H1 (cell line): Measurements from ENCODE around the gene MUC2. TPM values are rescaled to one million over a fixed set of nuclear protein-coding genes. Genes with fewer than 3 reads are reported as not detected.

Experiments used
- CREB1 ChIP-seq: IDR thresholded peaks from 2 replicates; pipeline ENCODE4 v1.6.1; 2012; ENCODE audit warnings: inconsistent platforms
- EZH2 ChIP-seq: fragments of 200-600 bp; sonication (generic); IDR thresholded peaks from 2 replicates; pipeline ENCODE4 v1.7.1; 2012; ENCODE audit warnings: low read depth, mild to moderate bottlenecking, moderate library complexity, low read length, inconsistent platforms; ENCODE audit not compliant: severe bottlenecking
- polyA plus RNA-seq, 7 experiments: library from polyadenylated mRNA; depleted of rRNA in 3 of 7; stranded (reverse) in 5 of 7; unstranded in 2 of 7; fragments of >200 nt in 5 of 7; fragments of 200-250 nt in 2 of 7; gene quantifications; 1 replicate in 5 of 7; 2 replicates in 1 of 7; 4 replicates in 1 of 7; pipeline versions ENCODE4 v1.2.1 to v1.2.3, GENCODE V29; 2011 to 2013; ENCODE audit warnings: missing spikeins in 2 of 7, mixed read lengths in 2 of 7
- total RNA-seq: library from RNA; stranded (reverse); fragmentation: NEBNext Ultra II Directional; extraction: Animal tissue kit (Norgen Biotek cat#: 25700); gene quantifications from 2 replicates; pipeline ENCODE4 v1.2.1, GENCODE V29; 2021

Gene MUC2
- total and polyA plus RNA-seq, 2 of the 8 experiments (the other 6 are each of a cell fraction or from before 2014, with no cell fraction given), result not detected

- TF ChIP-seq EZH2 (no peak), CREB1 (no peak)
These were observed 10.1 kb downstream of the MUC2 start (continued) for GRCh38 chr11:1084561-1085439.
